HG03571 (cell line): ENCODE measurements around the gene EIF4G2.
"Not testable (repeated sequence)": the region's sequence is repeated elsewhere in the genome, so short reads cannot be mapped to it uniquely, and the experiment has no call there.

Source experiments
- ATAC-seq: cut with Tn5 transposase; IDR thresholded peaks from one replicate; pipeline ENCODE4 v1.9.1; 2021; ENCODE audit not compliant: unreplicated experiment

EIF4G2 gene

DNA sequence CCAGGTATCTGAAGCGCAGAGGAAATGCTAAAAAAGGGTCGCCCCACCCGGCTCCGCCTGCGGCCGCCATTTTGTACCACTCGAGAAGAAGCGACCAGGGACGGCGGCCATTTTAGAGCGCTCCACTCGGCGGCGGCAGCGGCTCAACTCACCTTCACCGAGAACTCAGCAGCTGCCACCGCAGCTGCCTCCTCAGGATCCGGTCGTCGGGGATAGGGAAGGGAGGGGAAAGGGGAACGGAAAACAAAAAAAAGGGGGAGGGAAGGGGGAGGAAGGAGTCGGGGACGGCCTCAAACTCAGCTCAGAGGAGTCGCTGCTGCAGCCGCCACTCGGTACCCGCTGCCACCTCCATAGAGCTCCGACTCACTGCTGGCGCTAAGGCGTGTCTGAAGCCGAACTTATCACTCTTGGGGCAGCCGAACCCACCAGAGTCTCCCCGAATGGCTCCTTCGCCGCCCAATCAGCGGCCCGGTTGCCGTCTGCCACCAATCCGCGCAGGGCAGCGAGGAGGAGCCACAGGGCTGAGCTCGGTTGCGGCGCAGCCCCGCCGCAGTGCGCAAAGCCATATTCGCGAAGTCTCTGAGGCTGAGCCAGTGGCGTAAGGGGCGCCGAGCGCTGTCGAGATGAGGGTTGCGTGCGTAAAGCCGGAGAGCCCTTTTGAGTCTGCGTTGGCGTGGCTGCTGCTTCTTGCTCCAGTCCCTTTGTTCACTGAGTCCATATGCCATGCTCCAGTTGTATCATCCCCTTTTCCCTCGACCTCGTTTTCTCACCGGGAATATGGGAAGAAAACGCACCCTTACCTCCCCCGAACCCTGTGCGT, at the start of gene EIF4G2:
TSS of gene EIF4G2 (minus strand) at position 374 of the 820 bp plus-strand sequence.
- ATAC-seq, result peak; percentile 94

DNA sequence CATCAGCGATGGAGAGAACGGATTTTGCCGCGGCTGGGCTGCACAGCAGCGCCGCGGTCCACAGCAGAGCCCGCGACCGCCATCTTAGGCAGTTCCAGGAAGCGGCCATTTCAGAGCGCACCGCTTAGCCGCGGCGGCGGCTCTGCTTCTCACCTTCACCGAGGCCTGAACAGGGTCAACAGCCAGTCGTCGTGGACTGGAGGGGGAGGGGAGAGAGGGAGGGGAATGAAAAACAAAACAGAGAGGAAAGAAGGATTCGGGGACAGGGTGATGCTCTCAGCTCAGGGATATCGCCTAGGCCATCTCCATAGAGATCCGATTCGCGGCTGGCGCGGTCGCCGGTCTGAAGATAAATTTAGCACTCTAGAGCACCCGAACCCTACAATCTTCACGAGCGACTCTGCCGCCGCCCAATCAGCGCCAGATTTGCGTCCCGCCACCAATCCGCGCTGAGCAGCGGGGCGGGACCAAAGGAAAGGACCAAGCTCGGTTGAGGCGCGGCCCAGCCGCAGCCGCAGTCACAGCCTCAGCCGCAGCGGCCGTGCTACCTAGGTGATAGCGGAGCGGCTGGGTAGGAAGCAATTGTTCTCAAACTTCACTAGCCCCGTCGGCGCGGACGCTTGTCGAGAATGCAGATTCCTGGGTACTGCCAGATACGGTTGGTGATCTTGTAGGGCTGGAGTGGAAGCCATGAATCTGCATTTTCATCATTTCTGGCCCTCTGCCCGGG, 49.1 kb upstream of the EIF4G2 start, which contains the start of gene ZBED5:
TSS of gene ZBED5 (minus strand) at position 345 of the 730 bp plus-strand sequence. CDS start 3,108 bp downstream, outside the sequence.
- ATAC-seq, result peak; percentile 89

GRCh38 chr11:10857459-10857708, 48.7 kb upstream of the EIF4G2 start:
- peak; percentile 3 for ATAC-seq

DNA sequence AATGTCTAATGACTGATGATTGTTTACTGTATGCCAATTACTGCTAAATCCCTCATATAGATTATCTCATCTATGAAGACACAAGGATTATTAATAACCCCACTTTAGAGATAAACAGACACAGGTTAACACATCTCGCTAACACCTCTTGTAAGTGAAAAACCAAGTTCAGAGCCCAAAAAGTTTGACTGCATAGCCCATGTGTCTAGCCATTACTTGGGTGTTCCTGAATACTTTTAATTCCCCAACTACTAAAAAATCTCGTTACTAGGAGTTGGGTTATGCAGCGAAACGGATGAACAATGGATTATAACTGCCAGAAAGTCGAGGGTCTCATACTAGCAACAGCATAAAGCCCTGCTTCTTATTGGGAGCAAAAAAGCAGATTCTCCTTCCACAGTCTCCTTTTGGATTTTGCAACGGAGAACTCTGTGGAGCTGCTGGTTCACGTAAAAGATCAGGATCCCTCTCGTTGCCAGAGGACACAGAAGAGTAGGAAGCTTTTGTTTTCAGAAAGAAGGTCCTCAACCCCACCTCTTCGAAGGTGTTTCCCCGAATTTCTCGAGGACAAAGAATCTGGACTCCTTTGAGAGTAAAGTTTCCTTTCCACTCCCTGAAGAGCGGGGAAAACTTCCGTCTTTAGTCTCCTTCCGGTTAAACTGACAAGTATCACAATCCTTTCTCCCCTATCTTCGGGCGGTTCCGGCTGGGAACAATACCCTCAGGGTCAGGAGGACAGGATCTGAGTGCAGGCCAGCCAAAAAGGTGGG, 48.1 kb upstream of the EIF4G2 start:
- ATAC-seq, result no peak

DNA sequence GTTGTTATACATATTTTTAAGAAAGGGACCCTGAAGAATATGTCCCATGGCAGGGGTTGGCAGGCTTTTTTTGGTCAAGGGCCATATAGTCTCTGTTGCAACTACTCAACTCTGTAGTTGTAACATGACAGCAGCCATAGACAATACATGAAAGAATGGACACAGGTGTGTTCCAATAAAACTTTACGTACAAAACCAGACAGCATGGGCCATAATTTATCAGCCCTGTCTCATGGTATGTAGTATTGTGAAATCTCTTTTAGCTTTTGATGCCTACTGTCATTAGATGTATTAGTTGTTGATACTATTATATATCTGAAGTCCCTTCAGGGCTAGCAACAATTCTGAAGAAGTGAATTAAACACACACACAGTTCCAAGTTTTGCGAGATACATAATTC, 46.6 kb upstream of the EIF4G2 start:
- no peak for ATAC-seq

DNA sequence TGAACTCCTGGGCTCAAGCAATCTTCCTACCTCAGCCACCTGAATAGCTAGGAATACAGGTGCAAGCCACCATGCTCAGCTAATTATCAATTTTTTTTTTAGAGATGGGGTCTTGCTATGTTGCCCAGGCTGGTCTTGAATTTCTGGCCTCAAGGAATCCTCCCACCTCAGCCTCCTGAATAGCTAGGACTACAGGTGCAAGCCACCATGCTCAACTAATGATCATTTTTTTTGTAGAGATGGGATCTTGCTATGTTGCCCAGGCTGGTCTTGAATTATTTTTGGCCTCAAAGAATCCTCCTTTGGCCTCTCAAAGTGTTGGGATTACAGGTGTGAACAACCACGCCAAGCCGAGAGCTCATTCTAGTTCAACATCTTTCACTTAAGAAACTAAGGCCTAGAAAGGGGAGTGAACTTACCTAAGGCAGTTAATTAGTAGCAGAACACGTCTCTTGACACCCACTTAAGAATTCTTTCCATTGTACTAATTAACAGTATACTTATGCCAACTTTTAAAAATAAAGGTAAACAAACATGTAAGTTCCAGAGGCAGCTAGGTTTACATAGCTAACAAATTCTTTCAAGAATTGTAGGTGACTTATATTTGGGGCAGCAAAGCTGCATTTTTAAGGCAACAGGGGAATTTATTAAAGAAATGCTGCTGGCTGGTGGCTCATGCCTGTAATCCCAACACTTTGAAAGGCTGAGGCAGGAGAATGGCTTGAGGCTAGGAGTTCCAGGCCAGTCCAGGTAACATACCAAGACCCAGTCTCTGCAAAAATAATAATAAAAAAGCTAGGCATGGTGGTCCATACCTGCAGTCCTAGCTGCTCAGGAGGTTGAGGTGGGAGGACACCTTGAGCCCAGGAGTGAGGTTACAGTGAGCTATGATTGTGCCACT, 39.5 kb upstream of the EIF4G2 start:
- no peak for ATAC-seq

GRCh38 chr11:10846660-10847059, 37.9 kb upstream of the EIF4G2 start:
- no peak for ATAC-seq

DNA sequence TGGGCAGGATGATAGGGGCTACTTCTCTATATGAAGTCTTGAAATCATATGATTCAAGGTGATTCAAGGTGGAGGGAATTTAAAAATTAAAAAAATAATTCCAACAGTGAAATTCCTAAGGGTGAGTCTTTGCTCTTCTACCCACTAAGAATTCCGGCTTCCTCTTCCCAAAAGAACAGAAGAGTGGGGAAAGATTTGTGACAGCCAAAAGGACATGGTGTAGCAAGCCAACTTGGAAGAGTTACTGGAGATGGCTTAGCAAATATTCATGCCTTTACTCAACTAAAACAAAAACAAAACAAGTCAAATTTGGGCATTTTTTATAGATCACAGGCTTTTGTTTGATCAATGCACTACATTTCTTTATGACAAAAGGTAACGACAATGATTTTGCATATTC, 36.9 kb upstream of the EIF4G2 start:
- no peak for ATAC-seq

DNA sequence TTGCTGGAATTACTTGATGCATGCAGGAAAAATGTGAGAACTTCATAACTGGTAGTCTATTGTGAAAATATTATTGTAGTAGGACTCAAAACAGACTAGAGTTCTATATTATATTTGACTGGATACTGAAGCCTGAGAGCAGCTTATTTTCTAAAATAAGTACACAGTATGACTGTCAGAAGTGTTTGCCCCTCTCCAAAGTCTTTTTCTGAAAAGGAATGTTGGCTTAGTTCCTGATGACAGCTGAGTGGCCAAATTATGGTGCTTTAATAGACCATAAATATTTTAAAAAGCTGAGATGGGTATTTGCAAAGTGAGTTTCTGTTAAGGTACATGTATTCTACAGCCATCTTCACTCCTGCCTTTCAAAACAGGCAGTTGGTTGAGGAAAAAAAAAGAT, 36.1 kb upstream of the EIF4G2 start:
- no peak for ATAC-seq

- ATAC-seq, result no peak
Measured at GRCh38 chr11:10844356-10844755, 35.6 kb upstream of the EIF4G2 start.

- no peak for ATAC-seq
Measured at GRCh38 chr11:10838881-10839280, 30.2 kb upstream of the EIF4G2 start.

DNA sequence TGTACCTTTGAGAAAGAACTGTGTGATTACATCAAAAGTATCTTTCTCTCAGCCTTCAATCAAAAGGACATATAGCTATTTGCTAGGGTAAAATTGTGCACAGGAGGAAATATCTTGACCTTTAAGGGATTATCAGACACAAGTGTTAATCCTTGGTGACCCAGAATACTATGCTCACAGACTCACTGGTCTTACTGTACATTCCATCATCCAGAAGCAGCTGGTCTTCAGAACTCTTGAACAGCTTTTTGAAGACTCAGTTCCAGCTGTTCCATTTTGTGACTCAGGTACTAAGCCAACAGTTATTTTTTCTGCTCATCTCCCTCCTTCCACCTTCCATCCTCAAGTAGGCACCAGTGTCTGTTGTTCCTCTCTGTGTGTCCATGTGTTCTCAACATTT, 29.4 kb upstream of the EIF4G2 start:
- no peak for ATAC-seq

DNA sequence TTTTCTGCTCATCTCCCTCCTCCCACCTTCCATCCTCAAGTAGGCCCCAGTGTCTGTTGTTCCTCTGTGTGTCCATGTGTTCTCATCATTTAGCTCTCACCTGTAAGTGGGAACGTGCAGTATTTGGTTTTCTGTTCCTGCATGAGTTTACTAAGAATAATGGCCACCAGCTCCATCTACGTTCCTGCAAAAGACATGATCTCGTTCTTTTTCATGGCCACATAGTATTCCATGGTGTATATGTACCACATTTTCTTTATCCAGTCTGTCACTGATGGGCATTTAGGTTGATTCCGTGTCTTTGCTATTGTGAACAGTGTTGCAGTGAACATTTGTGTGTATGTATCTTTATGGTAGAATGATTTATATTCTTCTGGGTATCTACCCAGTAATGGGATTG, 28.2 kb upstream of the EIF4G2 start:
- ATAC-seq, result not testable (repeated sequence)

DNA sequence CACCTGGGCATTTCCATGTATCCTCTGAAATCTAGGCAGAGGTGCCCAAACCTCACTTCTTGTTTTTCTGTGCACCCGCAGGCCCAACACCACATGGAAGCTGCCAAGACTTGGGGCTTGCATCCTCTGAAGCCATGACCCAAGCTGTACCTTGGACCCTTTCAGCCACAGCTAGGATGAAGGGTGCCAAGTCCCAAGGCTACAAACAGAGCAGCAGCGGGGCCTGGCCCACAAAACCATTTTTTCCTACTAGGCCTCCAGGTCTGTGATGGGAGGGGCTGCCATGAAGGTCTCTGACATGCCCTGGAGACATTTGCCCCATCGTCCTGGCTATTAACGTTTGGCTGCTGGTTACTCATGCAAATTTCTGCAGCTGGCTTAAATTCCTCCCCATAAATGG, 20.4 kb upstream of the EIF4G2 start:
- no peak for ATAC-seq

DNA sequence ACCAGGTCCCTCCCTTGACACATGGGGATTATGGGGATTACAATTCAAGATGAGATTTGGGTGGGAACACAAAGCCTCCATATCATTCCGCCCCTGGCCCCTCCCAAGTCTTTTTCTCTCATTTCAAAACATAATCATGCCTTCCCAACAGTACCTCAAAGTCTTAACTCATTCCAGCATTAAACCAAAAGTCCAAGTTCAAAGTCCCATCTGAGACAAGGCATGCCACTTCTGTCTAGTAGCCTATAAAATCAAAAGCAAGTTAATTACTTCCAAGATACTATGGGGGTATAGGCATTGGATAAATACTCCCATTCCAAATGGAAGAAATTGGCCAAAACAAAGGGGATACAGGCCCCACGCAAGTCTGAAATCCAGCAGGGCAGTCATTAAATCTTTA, 19.7 kb upstream of the EIF4G2 start:
- no peak for ATAC-seq

DNA sequence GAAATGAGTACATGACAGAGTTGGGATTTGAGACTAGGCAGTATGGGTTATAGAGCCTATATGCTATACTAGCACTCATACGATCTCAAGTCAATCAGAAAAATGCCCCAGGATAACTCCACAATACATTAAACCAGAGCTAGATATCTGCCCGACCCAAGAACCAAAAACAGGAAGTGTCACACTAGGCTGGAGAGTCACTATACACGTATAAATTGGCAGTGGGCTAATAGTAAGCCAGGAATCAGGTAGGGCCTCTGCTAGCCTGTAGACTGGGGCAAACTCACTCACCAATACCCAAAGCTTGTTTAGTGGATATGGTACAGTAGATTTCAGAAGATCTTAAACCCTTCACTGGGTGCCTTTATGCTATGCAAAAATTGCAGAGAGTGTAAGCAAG, 16.2 kb upstream of the EIF4G2 start:
- peak; percentile 79 for ATAC-seq

DNA sequence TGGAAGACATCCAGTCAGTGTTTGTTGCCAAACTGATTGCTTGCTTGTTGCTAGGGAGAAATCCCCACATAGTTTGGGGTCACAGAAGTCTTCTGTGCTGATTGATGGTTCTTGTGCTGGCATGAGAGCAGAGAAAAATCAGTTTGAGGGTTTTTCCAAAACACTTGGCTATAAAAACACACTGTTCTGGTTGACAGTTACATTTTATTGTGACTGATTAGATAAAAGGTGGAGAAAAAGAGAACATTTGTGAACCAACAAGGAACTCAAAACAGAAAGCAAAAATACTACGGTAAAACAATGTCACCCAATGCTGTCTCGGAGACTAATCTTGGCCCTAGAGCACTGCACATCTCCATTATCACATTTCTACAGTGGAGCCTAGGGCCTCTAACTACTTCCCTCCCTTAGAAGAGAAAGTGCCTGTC, 14.4 kb upstream of the EIF4G2 start:
- ATAC-seq, result no peak

DNA sequence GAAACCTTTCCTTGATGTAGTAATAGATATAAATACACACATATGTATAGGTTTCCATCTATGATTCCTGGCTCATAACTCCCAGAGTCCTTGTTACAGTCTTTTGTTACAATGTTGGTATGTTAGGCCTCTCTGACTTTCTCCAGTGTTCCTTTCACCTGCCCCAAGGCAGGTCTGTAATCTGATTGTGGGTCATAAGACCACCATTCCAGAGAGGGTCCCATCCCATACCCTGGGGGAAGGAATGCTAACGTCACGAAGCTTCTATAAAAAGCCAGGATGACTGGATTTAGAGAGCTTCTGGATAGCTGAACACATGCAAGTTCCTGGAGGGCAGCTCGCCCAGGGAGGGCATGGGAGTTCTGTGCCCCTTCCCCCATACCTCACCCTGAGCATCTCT, 13.8 kb upstream of the EIF4G2 start:
- not testable (repeated sequence) for ATAC-seq

- ATAC-seq, result no peak
Measured at GRCh38 chr11:10818594-10818993, 9.9 kb upstream of the EIF4G2 start.

GRCh38 chr11:10813945-10814344, 5.2 kb upstream of the EIF4G2 start:
- ATAC-seq, result no peak
